HFF-Myc (cell line): ENCODE data around the gene SPACDR.

Source experiments
- DNase-seq: peaks from one replicate; pipeline ENCODE4 v3.0.0-alpha.2; 2011; ENCODE audit warnings: low read depth; ENCODE audit errors: extremely low read depth
- H3K4me3 ChIP-seq: replicated peaks from 2 replicates; pipeline ENCODE4 v1.5.1; 2011; ENCODE audit warnings: low read depth, mild to moderate bottlenecking, control low read depth, low read length
- CTCF ChIP-seq: IDR thresholded peaks from 2 replicates; pipeline ENCODE4 v1.5.1; 2012; ENCODE audit warnings: mild to moderate bottlenecking, low read depth, low read length, control low read depth; ENCODE audit errors: missing control alignments

The SPACDR gene

DNA sequence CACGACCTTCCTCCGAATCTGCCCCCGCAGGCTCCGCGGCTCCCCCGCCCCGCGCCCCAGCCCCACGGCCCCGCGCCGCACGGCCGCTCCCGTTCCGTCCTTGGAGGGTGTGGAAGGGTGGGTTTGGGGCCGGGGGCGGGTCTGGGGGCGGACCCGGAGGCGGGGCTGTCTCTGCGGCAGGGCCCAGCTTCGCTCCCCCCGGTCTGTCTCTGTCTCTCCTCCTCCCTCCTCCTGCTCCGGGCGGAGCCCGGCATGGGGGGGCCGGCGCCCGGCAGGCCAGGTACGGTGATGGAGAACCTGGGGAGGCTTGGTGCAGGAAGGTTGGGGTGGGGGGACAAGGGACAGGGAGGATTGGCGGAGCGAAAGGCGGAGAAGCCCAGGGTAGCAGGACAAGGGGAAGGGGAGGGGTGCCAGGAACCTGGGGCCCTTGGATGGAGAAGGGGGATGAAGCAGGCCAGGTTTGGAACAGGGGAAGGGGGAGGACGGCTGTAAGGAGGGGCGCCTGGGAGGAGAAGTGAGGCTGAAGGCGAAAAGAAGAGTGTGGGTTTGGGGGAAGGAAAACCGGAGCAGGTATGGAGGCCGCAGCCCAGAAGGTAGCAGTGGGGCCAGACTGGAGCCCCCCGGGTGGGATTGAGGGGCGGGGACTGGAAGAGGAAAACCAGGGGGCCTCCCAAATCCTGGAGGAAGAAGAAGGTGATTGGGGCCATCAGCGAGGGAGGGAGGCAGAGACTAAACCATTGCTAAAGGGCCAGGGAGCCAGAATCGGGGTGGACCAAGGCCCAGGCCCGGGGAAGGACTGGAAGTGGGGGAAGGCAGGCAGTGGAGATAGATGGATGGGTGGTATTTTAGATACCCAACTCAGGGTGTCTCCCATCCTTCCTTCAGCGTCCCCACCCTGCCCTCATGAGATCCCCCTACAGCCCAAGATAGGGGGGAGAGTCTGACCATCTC lies 19.9 kb upstream of the SPACDR start, which contains the start of gene NYAP1:
NYAP1 (plus strand) TSS at position 206 of the 951 bp plus-strand sequence. CDS start 1,385 bp downstream, outside the sequence.
- TF ChIP-seq CTCF, result no peak
- no peak for DNase-seq
- H3K4me3 ChIP-seq, result peak within 1 kb of the TSS; percentile 39

DNA sequence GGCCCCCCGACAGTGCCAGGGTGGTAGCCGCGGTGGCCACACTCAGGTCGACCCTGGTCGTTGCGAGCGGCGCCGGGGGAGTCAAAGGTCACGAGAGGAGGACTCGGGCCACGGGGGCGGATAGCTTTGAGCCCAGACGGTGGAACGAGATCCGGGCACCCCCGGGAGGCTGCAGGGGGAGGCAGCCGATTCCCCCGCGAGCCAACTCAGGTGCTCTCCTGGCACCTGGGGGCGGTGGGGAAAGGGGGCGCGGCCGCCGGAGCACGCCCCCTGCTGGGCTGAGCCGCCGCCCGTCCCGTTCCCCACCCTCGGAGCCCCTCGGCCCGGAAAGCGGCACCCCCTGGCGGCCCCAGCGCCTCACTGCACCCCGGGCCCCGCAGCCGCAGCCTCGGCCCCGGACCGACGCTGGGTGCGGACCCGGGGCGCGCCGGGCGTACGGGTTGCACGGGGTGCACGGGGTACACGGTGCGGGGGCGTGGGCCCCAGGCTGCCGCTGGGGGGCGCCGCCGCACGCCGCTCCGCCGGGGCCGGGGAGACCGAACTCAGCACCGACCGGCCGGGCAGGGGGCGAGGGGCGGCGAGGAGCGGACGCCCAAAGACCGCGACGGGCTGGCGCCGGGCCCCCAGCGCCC lies 19.1 kb upstream of the SPACDR start:
- no peak for DNase-seq
- TF ChIP-seq CTCF, result peak; percentile 73
- H3K4me3 ChIP-seq, result peak overlapping the region; percentile 39

DNA sequence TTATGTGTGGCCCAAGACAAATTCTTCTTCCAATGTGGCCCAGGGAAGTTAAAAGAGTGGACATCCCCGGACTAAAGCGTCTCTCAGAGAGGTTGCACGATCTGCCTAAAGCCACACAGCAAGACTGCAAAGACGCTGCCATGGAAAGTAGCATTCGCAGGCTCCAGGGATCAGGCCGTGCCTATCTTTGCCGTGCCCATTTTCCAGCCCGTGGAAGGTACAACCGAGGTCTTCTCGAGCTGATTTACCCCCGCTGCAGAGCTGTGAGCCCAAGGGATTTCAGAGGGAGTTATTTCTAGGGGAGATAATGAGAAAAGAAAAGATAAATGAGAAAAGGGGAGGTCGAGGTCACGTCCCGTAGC lies 18.6 kb upstream of the SPACDR start:
- no peak for DNase-seq
- peak overlapping the region; percentile 39 for H3K4me3 ChIP-seq
- no peak for TF ChIP-seq CTCF

DNA sequence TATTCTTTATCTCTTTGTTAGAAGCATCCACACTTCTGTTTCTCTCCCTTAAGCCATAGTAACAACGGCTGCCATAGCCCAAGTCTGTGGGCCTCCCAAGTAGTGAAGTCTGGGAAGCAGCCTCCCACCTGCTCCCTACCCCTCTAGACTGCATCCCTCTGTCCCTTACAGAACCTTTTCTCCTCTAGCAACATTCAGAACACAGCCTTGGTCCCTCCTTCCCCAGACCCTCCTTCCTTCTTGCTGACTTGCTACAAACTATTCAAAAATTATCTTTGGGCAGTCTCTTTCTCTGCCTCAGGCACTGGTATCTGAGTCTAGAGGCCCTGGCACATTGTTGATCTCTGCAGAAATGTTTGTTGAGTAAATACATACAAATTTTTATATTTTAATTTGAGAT lies 17.4 kb upstream of the SPACDR start:
- no peak for DNase-seq
- no peak overlapping the region for H3K4me3 ChIP-seq
- no peak for TF ChIP-seq CTCF

- H3K4me3 ChIP-seq, result peak within 1 kb of the TSS; percentile 84
- no peak for TF ChIP-seq CTCF
- DNase-seq, result peak; percentile 76
Measured at GRCh38 chr7:100478958-100479660, 15.0 kb upstream of the SPACDR start, which contains the start of gene TSC22D4. Gene TSC22D4 (minus strand): TSS chr7:100479214. CDS start chr7:100478038, 1,176 bp downstream.

DNA sequence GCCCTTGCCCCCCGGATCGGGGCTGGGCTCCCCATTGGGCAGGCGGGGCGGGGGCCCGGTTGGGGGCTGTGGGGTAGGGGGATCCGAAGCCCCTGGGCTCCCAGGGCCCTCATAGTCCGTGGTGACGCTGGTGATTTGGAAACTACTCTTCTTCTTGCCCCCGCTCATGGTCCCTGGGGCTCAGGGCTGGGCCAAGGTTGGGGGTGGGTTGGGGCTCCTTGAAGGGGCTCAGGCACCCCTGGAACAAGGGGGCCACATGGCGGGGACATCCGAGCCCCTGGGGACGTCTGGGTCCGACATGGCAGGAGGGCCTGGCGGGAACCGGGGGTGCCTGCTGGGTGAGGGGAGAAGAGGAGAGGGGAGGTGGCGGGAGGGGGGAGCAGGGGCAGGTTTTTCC lies 13.8 kb upstream of the SPACDR start:
- DNase-seq, result no peak

More for the DNA sequence above, 13.8 kb upstream of the SPACDR start:
- TF ChIP-seq CTCF, result no peak
- H3K4me3 ChIP-seq, result peak overlapping the region; percentile 84
